OCI-LY1 (cell line): Measurements from ENCODE around the gene AFAP1.

Experiments used
- CTCF ChIP-seq: fragments of 200-600 bp; sonication (generic), shearing (Covaris generic); IDR thresholded peaks from 2 replicates; pipeline ENCODE4 v1.5.1; 2017; ENCODE audit warnings: mild to moderate bottlenecking, antibody characterized with exemption, low read length, moderate library complexity, mixed read lengths
- EZH2 ChIP-seq: fragments of 200-600 bp; sonication (generic), shearing (Covaris generic); IDR thresholded peaks from 2 replicates; pipeline ENCODE4 v1.8.0; 2017; ENCODE audit warnings: borderline replicate concordance, mixed run types, mild to moderate bottlenecking, antibody characterized with exemption, low read length, moderate library complexity, mixed read lengths

GRCh38 chr4:7862561-7863192 lies 77.0 kb downstream of the AFAP1 start:
- TF ChIP-seq CTCF (no peak), EZH2 (no peak)
